Measurements from ENCODE around the gene MUC13. TPM values are rescaled to one million over a fixed set of nuclear protein-coding genes. Genes with fewer than 3 reads are reported as not detected.

The MUC13 gene
- total RNA-seq, 1 experiment from 2014 or later = not detected

- H3K18ac ChIP-seq (ENCODE audit: insufficient read length, low read depth, low read length) = no peak overlapping the region
- H3K23me2 ChIP-seq (ENCODE audit: insufficient read length, low read depth, low read length, poor library complexity, severe bottlenecking) = no peaks in the 10 kb centered on the region
- DNase-seq = no peak
- H3K9me3 ChIP-seq (ENCODE audit: control insufficient read depth, low read depth, low read length) = no peaks in the 10 kb centered on the region
- H3K27me3 Mint-ChIP-seq (ENCODE audit: low read depth) = no peaks in the 10 kb centered on the region
- no peak overlapping the region for H2BK12ac ChIP-seq (ENCODE audit: insufficient read length, low read depth, low read length)
- no peak overlapping the region for H3K27ac ChIP-seq (ENCODE audit: insufficient read length, low read depth, low read length)
- H3K9me3 Mint-ChIP-seq = no peaks in the 10 kb centered on the region
- H3T11ph ChIP-seq (ENCODE audit: low read length) = no peak overlapping the region
- H3K23ac ChIP-seq (ENCODE audit: insufficient read length, low read depth, low read length) = no peak overlapping the region
- no peak overlapping the region for H2BK20ac ChIP-seq (ENCODE audit: low read depth, low read length, poor library complexity, severe bottlenecking)
- no CpG with 5 or more reads among the region's 9 CpGs for WGBS (ENCODE audit: extremely low coverage, insufficient read length, low lambda C conversion rate)
- no peak overlapping the region for H2AK5ac ChIP-seq (ENCODE audit: insufficient read length, low read length)
- no peak overlapping the region for H4K8ac ChIP-seq (replicated peaks; ENCODE audit: insufficient read length, low read depth, low read length)
- H3K27me3 ChIP-seq (ENCODE audit: insufficient read depth, low read length) = no peaks in the 10 kb centered on the region
- no peak overlapping the region for H2AFZ ChIP-seq (ENCODE audit: low read length)
- no peak overlapping the region for H2BK15ac ChIP-seq (ENCODE audit: low read depth, low read length)
- peaks cover 15 to 16% of the 10 kb centered on the region in 2 experiments for H3K4me1 Mint-ChIP-seq
- H4K91ac ChIP-seq (ENCODE audit: insufficient read length, low read depth, low read length) = no peak overlapping the region
- no peak overlapping the region for H3K4me2 ChIP-seq (ENCODE audit: insufficient read depth, insufficient read length, low read length)
- H2BK5ac ChIP-seq (ENCODE audit: insufficient read length, low read length) = no peak overlapping the region
- H3K14ac ChIP-seq (ENCODE audit: insufficient read depth, low read length) = no peak overlapping the region
- no peaks in the 10 kb centered on the region for H3K79me1 ChIP-seq (ENCODE audit: insufficient read depth, low read depth, low read length, poor library complexity, severe bottlenecking)
- no peak for TF ChIP-seq CTCF (conservative IDR thresholded peaks at IDR 0.05)
- no peak overlapping the region for H4K5ac ChIP-seq (ENCODE audit: insufficient read length, low read depth, low read length)
- peaks cover 2% of the 10 kb centered on the region; the same call in 1 of the 2 replicates for H3K4me1 ChIP-seq (ENCODE audit: insufficient read depth, low read length)
- peak overlapping the region; percentile 46 to 94 (median 84); a peak in 6 of 7 replicates for H3K27ac Mint-ChIP-seq
- H4K20me1 ChIP-seq (ENCODE audit: control insufficient read depth, insufficient read depth, insufficient read length) = no peaks in the 10 kb centered on the region
- H3K36me3 Mint-ChIP-seq (ENCODE audit: insufficient read depth in 1 of 3, low read depth in 3 of 3) = peaks cover 18 to 47% (median 22%) of the 10 kb centered on the region in 3 experiments; a peak in 6 of 7 replicates
- no peak overlapping the region for H3K4ac ChIP-seq (ENCODE audit: low read depth, low read length)
- H3K56ac ChIP-seq (ENCODE audit: insufficient read length, low read depth, low read length) = no peak overlapping the region
- H3K4me3 Mint-ChIP-seq = no peak overlapping the region
- peaks cover 15% of the 10 kb centered on the region; the same call in 1 of the 2 replicates for H3K79me2 ChIP-seq (ENCODE audit: insufficient read depth, low read length)
- H2BK120ac ChIP-seq (ENCODE audit: low read depth, low read length, poor library complexity, severe bottlenecking) = no peak overlapping the region
- no peak overlapping the region for H3K9ac ChIP-seq (ENCODE audit: extremely low read depth, insufficient read length, low read length)
Measured at GRCh38 chr3:124861041-124861440, 73.5 kb downstream of the MUC13 start.
